T-helper 2 cell treated with Interferon-gamma antibody and Interleukin-4, amounts not matched to agents 100 ng/mL and 5 ng/mL, for 36 hours (primary cell): ENCODE results near the gene ENTPD7. TPM values are rescaled to one million over a fixed set of nuclear protein-coding genes. Genes with fewer than 3 reads are reported as not detected.
"Not testable (repeated sequence)": the region's sequence is repeated elsewhere in the genome, so short reads cannot be mapped to it uniquely, and the experiment has no call there.

ENCODE experiments used
- intact Hi-C: fragments of 100-400 bp; cut with micrococcal nuclease; formaldehyde crosslinking; loops from one replicate; pipeline ENCODE4 v1.15.1; 2023
- total RNA-seq: library from RNA; stranded (reverse); gene quantifications from 2 replicates; pipeline ENCODE4 v1.2.3, GENCODE V29; 2022

Gene ENTPD7, protein sequence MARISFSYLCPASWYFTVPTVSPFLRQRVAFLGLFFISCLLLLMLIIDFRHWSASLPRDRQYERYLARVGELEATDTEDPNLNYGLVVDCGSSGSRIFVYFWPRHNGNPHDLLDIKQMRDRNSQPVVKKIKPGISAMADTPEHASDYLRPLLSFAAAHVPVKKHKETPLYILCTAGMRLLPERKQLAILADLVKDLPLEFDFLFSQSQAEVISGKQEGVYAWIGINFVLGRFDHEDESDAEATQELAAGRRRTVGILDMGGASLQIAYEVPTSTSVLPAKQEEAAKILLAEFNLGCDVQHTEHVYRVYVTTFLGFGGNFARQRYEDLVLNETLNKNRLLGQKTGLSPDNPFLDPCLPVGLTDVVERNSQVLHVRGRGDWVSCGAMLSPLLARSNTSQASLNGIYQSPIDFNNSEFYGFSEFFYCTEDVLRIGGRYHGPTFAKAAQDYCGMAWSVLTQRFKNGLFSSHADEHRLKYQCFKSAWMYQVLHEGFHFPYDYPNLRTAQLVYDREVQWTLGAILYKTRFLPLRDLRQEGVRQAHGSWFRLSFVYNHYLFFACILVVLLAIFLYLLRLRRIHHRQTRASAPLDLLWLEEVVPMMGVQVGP
- total RNA-seq, result 7.9 and 8.3 TPM in 2 replicates

DNA sequence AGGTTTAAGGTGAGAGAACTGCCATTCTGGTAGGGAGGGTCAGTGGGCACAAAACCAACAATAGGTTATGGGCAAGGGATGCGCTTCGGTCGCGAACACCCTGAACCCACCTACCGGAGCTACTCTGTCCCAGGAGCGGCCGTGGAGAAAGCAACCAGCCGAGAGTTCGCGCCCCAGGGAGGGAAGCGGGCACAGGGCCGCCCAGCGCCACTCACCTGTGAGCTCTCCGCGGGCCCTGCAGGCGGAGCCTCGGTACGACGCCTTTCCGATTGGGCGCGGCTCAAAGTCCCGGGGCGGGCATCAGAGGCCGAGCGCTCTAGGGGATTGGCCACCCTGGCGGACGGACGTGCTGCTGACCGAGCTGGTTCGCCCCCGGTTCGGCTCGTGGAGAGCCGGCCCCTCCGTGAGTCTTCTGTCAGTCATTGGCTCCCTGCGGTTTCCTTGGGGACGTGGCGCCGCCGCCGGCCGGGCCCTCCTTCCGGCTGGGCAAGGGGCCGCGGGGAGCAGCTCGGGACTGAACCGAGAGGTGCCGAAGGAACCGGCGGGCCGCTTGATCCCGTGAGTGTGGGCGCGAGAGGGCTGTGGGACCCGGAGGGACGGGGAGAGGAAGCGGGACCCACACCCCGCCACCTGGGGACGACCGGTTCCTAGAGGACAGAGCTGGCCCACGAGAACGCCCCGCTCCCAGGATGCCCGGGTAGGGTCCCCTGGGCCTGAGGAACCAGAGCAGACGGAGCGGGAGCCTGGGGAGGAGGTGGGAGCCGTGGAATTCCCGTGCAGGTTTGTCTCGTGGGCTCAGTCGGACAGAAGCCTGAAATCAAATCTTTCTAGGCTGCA, at the start of gene ENTPD7:
TSS of gene ENTPD7 (plus strand) at position 479 of the 837 bp plus-strand sequence. CDS start 448 bp downstream, outside the sequence.
- intact Hi-C loops, result loop anchor here (1.0 kb wide), 3 partner anchors 39 to 229 kb away; partner anchors contain the start of genes GOT1 and SLC25A28

DNA sequence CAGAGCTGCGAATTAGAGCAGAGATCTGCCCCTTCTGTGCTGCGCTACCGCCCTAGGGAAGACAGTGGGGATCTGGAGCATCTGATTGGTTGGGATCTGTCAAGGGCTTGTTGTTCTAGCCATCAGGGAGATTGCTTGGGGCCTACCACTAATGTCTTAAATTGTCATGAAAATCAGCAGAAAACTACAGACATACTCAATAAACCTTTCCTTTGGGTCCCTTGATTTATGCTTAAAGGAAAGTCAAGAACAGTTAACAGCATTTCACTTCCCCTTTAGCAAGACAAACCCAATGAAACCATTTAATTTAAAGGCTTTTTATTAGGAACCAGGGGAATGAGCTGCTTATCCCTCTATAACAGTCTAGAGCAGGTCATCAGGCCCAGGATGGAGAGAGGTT, 49.1 kb upstream of the ENTPD7 start:
- intact Hi-C loops, result no loop called here

GRCh38 chr10:99611326-99611725, 48.0 kb upstream of the ENTPD7 start:
- intact Hi-C loops, result no loop called here

- intact Hi-C loops, result loop anchor here (1.0 to 2.0 kb wide), 3 partner anchors 52 to 219 kb away; no protein-coding TSS in a partner anchor
These were observed 47.0 kb upstream of the ENTPD7 start for GRCh38 chr10:99612167-99612831.

DNA sequence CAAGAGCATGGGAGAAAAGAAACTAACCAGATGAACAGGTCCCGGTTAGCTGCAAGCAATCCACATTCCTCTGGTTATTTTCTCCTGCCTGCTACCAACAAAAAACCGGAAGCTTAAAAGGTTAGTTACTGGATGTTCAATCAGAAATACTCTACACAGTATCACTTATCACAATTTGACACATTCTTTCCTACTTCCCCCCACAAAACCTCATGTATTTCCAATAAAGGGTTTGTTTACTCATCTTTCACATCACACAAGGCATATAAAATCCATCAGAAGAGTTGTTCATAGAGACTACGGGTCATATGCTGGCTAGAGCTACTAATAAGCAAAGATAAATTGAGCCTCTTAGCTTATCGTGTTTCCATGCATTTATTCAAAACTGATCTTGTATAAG, 43.9 kb upstream of the ENTPD7 start:
- intact Hi-C loops, result no loop called here

DNA sequence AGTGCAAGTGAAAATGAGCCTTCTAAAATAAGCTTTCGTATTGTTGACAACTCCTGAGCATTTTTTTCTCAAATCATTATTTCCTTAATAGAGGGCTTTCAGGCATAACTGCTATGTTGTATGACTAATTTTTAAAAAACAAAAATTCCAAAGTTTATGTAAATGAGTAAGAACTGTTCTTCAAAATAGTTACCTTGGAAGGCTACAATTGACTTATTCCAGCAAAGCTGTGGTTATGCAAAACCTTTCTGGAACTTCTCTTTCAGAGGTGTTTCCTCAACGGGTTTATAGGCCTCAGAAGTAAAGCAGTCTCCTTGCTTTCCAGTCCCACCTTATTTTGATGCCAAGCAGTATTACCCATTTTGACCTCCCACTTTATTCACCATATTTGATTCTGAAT, 41.6 kb upstream of the ENTPD7 start:
- intact Hi-C loops, result no loop called here

DNA sequence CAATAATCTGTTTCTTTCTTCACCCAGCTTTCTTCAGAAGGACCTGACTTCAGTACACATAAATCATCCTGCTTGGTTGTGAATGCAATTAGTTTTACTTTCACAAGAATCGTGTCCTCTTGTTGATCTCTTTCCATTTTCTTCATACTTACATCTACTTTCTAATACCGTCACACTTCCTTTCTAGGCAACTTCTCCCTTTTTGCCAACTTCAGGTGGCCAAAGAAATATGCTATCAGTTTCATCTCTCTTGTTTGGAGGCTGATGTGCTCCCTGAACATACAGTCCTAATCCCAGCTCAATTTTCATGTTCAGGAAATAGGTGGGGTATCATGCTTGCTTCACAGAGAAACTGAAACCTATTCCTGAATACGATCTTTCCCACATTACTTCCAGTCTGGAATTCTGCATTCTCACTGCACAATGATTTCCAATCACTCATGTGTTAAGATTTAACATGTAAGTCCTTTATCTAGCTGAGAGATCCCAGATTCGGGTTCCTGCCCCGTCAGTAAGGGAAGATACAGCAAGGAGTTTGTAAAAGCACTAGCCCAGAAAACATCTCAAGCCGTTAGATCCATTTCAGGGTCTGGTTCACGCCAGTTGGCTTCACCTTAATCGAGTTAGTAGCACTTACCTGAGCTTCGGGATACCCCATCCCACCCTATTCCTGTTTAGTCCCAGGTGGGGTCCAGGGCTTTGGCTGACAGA, 40.1 kb upstream of the ENTPD7 start:
- intact Hi-C loops, result no loop called here

DNA sequence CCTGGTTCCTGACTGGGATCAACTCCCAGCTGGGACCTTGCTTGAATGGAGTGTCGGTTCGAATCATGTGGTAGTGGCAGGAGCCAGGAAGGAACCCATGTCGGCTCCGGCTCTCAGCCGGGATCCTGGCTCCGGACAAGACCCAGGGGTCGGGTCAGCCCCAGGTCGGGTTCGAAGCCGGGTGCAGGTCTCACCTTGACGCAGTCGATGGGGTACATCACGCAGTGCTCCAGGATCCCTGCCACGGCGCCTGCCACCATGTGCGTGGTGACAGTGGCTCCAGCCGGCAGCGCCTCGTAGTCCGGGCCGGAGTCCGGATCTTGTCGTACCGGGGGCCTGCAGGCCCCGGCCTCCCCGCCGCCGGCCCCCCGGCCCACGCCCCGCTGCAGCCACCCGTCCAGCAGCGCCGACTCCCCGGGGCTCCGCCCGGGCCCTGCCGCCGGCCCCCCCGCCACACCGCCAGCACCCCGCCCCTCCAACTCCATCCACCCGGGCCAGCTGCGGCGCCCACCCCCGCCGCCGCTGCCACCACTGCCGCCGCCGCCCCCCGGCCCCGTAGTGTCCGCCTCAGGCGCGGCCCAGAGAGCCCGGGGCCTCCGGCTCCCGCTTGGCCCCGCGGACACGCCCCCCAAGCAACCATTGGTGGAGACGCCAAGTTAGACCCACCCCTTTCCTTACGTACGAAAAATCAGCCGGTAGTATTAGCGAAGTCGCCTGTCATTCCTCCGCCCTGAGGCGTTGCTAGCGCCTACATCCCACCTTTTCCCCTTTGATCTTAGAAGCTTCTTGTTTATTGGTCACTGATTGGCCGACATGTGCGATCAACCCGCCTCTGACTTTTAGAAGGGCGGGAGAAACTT, 39.2 kb upstream of the ENTPD7 start, which contains the start of gene SLC25A28:
TSS of gene SLC25A28 (minus strand) at position 589 of the 860 bp plus-strand sequence. CDS start at position 485, 104 bp downstream.
- intact Hi-C loops, result loop anchor here (1.0 to 5.0 kb wide), 6 partner anchors 39 to 1732 kb away; partner anchors contain the start of genes BTRC, COX15, CUTC and ENTPD7

GRCh38 chr10:99620711-99621453, 38.4 kb upstream of the ENTPD7 start:
- intact Hi-C loops, result loop anchor here (1.0 to 5.0 kb wide), 6 partner anchors 38 to 1731 kb away; partner anchors contain the start of genes BTRC, COX15, CUTC and ENTPD7

DNA sequence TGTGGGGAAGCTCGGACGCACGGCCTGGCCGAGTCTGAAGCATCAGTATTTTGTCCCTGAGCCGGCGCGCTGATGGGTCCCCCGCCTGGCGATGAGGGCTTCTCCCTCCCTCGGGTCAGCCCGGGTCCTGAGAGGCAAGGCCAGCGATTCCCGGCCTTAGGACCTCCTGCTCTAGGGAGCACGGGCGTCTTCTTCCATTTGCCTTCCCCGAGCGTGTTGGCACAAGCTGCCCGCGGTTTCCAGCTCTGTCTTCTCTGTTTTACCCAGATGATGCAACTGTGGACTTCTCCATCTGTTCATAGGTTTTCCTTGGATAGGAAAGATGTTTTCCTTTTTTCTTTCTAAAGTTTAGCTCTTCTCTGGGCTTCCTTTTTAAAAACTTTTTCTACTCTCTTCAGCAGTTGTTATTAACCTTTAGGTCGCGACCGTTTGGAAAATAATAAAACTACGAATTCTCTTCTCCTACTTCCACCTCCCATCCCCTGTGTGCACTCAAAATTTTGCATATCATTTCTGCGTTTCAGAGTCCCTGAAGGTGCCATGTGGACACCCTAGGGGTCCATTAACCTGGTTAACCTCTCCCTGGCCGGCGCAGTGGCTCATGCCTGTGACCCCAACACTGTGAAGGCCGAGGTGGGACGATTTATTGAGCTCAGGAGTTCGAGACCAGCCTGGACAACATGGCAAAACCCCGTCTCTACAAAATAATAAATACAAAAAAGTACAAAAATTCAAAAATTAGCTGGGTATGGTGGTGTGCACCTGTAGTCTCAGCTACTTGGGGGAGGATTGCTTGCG, 37.7 kb upstream of the ENTPD7 start:
- intact Hi-C loops, result loop anchor here (2.0 to 5.0 kb wide), 3 partner anchors 89 to 1731 kb away; partner anchors contain the start of genes BTRC and ERLIN1

GRCh38 chr10:99623919-99624318, 35.4 kb upstream of the ENTPD7 start:
- intact Hi-C loops, result loop anchor here (5.0 kb wide), 1 partner anchor 1728 kb away; the partner anchor contains the start of gene BTRC

DNA sequence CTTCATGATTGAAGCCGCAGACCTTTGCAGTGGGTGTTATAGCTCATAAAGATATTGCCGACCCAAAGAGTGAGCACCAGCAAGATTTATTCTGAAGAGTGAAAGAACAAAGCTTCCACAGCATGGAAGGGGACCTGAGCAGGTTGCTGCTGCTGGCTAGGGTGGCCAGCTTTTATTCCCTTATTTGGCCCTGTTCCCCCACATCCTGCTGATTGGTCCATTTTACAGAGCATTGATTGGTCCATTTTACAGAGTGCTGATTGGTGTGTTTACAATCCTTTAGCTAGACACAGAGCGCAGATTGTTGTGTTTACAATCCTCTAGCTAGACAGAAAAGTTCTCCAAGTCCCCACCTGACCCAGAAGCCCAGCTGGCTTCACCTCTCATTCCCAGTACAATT, 34.2 kb upstream of the ENTPD7 start:
- intact Hi-C loops, result not testable (repeated sequence)

GRCh38 chr10:99628923-99629624, 30.2 kb upstream of the ENTPD7 start:
- intact Hi-C loops, result no loop called here

- intact Hi-C loops, result no loop called here
These were observed 29.7 kb upstream of the ENTPD7 start for GRCh38 chr10:99629625-99629978.

GRCh38 chr10:99630433-99630832, 28.9 kb upstream of the ENTPD7 start:
- intact Hi-C loops, result loop anchor here (1.0 kb wide), 1 partner anchor 81 kb away; no protein-coding TSS in a partner anchor

DNA sequence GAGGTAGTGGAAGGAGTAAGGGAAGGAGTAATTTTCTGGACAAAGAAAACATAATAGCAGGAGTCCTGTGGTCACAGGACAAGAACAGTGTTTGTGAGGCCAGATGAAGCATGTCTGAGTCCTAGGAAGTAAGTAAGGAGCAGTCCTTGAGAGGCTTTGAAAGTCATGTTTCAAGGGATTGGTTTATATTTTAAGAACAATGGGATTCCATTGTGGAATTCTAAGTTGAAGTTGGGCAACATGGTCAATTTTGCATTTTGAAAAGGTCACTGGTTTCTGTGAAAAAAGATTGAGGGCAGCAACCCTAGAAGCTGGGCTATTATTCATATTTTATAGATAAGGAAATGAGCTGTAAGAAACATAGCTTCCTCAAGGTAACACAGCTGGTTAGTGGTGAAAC, 28.3 kb upstream of the ENTPD7 start:
- intact Hi-C loops, result loop anchor here (1.0 kb wide), 1 partner anchor 80 kb away; no protein-coding TSS in a partner anchor

GRCh38 chr10:99631496-99631895, 27.8 kb upstream of the ENTPD7 start:
- intact Hi-C loops, result no loop called here
